ENCODE data around the gene CRIP3. TPM values are rescaled to one million over a fixed set of nuclear protein-coding genes. Genes with fewer than 3 reads are reported as not detected.

The CRIP3 gene
- total RNA-seq, 2 donors from 2014 or later, result 4.2 to 4.6 TPM

Other genes starting within 250 kb of the CRIP3 start
- 10 to 100 TPM; 65.2 to 67.3 TPM for gene MRPL2, start 249.4 kb downstream of the CRIP3 start, total RNA-seq
- 10 to 100 TPM; 19.7 to 31.4 TPM for gene KLC4, start 249.2 kb downstream of the CRIP3 start, total RNA-seq
- 1 to 10 TPM in 1 of 2 donors, under 1 TPM in 1; 0.56 to 1.0 TPM for gene PTK7, start 232.5 kb downstream of the CRIP3 start, total RNA-seq
- 10 to 100 TPM; 36.2 to 63.4 TPM for gene SRF, start 137.6 kb downstream of the CRIP3 start, total RNA-seq
- 10 to 100 TPM; 40.7 to 44.9 TPM for gene CUL9, start 126.6 kb downstream of the CRIP3 start, total RNA-seq
- 10 to 100 TPM; 42.6 to 57.8 TPM for gene DNPH1, start 79.3 kb downstream of the CRIP3 start, total RNA-seq
- 1 to 10 TPM; 2.2 to 3.6 TPM for gene TTBK1, start 65.3 kb downstream of the CRIP3 start, total RNA-seq
- not detected for gene SLC22A7, start 10.6 kb downstream of the CRIP3 start, total RNA-seq
- gene ZNF318, start 60.8 kb upstream of the CRIP3 start, total RNA-seq, result 10 to 100 TPM; 11.2 to 21.0 TPM
- gene ABCC10, start 118.7 kb upstream of the CRIP3 start, total RNA-seq, result 10 to 100 TPM; 41.2 to 47.9 TPM
- 1 to 10 TPM; 1.3 to 2.8 TPM for gene DLK2, start 146.7 kb upstream of the CRIP3 start, total RNA-seq
- 10 to 100 TPM; 37.8 to 38.4 TPM for gene TJAP1, start 168.7 kb upstream of the CRIP3 start, total RNA-seq
- gene LRRC73, start 201.5 kb upstream of the CRIP3 start, total RNA-seq, result under 1 TPM; 0.26 to 0.35 TPM
- gene YIPF3, start 208.1 kb upstream of the CRIP3 start, total RNA-seq, result 10 to 100 TPM; 51.5 to 66.7 TPM
- gene POLR1C, start 208.3 kb upstream of the CRIP3 start, total RNA-seq, result 10 to 100 TPM; 30.1 to 67.8 TPM